ENCODE results near the gene NOS3. TPM values are rescaled to one million over a fixed set of nuclear protein-coding genes. Genes with fewer than 3 reads are reported as not detected.

NOS3 gene
- total RNA-seq, 1 experiment from 2014 or later = 3.2 TPM

DNA sequence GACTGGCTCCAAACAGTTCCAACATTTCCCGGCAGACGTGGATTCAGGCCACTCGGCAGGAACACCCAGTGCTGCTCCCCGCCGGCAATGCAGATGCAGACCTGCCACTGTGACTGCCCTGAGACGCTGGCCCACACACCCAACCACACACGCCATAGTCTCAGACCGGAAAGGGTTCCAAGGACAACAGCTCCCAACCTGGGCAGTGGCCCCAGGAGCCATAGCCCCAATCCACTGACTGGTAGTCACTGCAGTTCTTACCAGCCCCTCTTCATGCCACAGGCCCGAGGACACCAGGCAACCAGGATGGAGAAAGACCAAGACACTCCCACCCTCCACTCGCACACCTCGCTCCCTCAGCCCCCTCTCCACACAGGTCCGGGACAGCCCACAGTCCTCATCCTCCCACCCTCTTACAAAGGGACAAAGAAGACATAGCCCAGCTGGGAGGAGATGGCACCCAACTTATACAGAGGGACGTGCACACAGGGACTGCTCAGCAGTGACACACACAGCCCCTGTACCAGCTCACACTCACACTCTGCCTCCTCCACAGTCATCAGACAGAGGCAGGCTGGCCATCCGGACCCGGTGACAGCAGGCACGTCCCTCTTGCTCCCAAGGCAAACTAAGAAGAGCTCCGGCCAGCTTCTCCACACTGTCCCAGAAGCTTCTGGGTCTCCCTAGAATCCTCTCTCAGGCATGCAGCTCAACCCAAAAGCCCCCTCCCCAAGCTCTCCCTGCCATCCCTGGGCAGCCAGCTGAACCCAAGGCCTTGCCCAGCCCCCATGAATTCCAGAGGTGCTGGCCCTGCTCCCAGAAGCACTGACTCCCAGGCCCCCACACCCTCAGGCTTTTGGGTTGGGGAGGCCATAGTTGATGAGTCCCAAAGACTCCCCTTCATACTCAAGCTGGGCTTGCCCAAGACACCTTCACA is 37.5 kb upstream of the NOS3 start:
- TF ChIP-seq EZH2 (IDR thresholded peaks at IDR 0.05; ENCODE audit: low read depth) = no peak
- TF ChIP-seq, protein P1, sequence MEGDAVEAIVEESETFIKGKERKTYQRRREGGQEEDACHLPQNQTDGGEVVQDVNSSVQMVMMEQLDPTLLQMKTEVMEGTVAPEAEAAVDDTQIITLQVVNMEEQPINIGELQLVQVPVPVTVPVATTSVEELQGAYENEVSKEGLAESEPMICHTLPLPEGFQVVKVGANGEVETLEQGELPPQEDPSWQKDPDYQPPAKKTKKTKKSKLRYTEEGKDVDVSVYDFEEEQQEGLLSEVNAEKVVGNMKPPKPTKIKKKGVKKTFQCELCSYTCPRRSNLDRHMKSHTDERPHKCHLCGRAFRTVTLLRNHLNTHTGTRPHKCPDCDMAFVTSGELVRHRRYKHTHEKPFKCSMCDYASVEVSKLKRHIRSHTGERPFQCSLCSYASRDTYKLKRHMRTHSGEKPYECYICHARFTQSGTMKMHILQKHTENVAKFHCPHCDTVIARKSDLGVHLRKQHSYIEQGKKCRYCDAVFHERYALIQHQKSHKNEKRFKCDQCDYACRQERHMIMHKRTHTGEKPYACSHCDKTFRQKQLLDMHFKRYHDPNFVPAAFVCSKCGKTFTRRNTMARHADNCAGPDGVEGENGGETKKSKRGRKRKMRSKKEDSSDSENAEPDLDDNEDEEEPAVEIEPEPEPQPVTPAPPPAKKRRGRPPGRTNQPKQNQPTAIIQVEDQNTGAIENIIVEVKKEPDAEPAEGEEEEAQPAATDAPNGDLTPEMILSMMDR (conservative IDR thresholded peaks at IDR 0.05) = no peak
- Histone ChIP-seq H3K36me3 (ENCODE audit: low read depth) (no peaks in the 10 kb centered on the region), H3K4me2 (no peak overlapping the region), H3K9me3 (ENCODE audit: insufficient read depth, low read depth) (no peaks in the 10 kb centered on the region), H3K4me3 (no peak overlapping the region), H3K27me3 (ENCODE audit: insufficient read depth, low read depth) (peaks cover 67% of the 10 kb centered on the region), H4K20me1 (ENCODE audit: insufficient read depth) (no peaks in the 10 kb centered on the region), H3F3A (ENCODE audit: insufficient read depth, low read depth) (no peaks in the 10 kb centered on the region), H3K4me1 (replicated peaks; ENCODE audit: insufficient read depth) (no peaks in the 10 kb centered on the region), H3K27ac (no peak overlapping the region), H3K9me2 (ENCODE audit: insufficient read depth) (no peaks in the 10 kb centered on the region), H2AFZ (no peak overlapping the region), H3K79me2 (ENCODE audit: low read depth) (no peaks in the 10 kb centered on the region)
- intact Hi-C loops (cut with micrococcal nuclease; ENCODE audit: unreplicated experiment) = no loop called here
- ChIA-PET CTCF (no interaction called here), POLR2A (ENCODE audit: unreplicated experiment) (no interaction called here)
- BruUV-seq (replicated peaks) = no TSS peak
- DNase-seq = no peak

DNA sequence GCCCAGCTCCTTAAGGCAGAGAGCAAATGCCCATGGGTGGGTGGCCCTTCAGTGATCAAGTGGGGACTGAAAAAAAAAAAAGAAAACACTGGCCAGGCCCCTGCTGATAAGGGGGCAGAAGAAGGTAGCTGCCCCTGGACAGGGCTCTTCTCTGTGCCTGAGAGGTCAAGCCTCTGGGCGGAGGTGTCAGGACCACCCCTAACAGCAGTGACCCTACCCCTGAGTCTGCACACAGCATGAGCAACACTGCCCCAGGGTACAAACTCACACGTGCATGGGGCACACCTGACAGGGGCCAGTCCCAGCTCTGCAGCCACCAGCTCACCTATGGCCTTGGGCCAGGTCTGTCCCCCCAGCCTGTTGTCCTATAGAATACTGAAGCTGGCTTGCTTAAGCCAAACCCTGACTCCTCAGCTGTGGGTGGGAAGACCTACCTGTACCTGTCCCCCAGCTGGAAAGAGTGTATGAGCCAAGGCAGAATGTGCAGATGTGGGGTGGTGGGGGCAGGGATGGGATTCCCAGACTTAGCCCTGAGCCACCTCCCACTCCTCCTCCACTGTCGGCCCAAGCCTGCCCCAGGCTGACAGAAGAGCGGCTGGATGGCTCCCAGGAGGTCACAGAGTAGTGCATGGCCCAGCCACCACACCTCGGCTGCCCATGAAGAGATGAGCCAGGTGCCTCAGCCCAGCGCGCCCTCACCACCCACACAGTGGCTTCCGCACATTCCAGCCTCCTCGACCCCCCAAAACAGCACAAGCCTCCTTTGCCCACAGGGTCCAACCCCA is 36.4 kb upstream of the NOS3 start:
- H3K27me3 ChIP-seq (ENCODE audit: insufficient read depth, low read depth) = peaks cover 62% of the 10 kb centered on the region
- DNase-seq = no peak
- H3K27ac ChIP-seq = no peak overlapping the region
- H2AFZ ChIP-seq = no peak overlapping the region
- H3K79me2 ChIP-seq (ENCODE audit: low read depth) = no peaks in the 10 kb centered on the region
- H3K4me3 ChIP-seq = no peak overlapping the region
- intact Hi-C loops (cut with micrococcal nuclease; ENCODE audit: unreplicated experiment) = no loop called here
- H3K9me3 ChIP-seq (ENCODE audit: insufficient read depth, low read depth) = no peaks in the 10 kb centered on the region
- TF ChIP-seq, protein P1 (conservative IDR thresholded peaks at IDR 0.05) = no peak
- no peak for TF ChIP-seq EZH2 (IDR thresholded peaks at IDR 0.05; ENCODE audit: low read depth)
- no peaks in the 10 kb centered on the region for H3F3A ChIP-seq (ENCODE audit: insufficient read depth, low read depth)
- no TSS peak for BruUV-seq (replicated peaks)
- no peaks in the 10 kb centered on the region for H3K9me2 ChIP-seq (ENCODE audit: insufficient read depth)
- no peak overlapping the region for H3K4me2 ChIP-seq
- H4K20me1 ChIP-seq (ENCODE audit: insufficient read depth) = no peaks in the 10 kb centered on the region
- no peaks in the 10 kb centered on the region for H3K36me3 ChIP-seq (ENCODE audit: low read depth)
- H3K4me1 ChIP-seq (replicated peaks; ENCODE audit: insufficient read depth) = no peaks in the 10 kb centered on the region
- ChIA-PET CTCF (no interaction called here), POLR2A (ENCODE audit: unreplicated experiment) (no interaction called here)

DNA sequence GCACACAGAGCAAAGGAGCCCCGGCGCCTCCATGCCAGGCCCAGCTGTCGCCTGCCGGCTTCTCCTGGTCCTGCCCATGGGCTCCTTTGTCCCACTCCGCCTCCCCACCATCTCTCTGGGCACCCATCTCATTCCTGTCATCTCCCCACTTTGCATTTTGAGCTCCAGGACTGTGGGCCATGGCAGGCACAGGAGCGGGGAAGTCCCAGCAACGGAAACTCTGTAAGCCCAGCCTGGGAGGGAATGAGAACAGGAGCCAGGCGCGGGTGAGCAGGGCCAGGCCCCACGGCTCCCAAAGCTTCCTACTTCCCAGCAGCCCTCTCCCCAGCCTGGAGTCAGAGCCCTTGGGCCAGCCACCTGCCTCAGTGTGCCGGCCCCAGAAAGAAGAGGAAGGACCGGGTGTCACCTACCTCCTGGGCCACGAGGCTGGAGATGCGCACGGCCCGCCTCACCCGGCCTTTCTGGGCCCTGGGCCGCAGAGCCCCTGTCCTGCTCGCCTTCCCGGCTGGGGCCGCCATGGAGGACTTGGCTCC is 35.8 kb upstream of the NOS3 start:
- intact Hi-C loops (cut with micrococcal nuclease; ENCODE audit: unreplicated experiment) = no loop called here
- no TSS peak for BruUV-seq (replicated peaks)
- H3K4me3 ChIP-seq = no peak overlapping the region
- no peaks in the 10 kb centered on the region for H3F3A ChIP-seq (ENCODE audit: insufficient read depth, low read depth)
- no peaks in the 10 kb centered on the region for H3K79me2 ChIP-seq (ENCODE audit: low read depth)
- no peak overlapping the region for H3K27ac ChIP-seq
- H4K20me1 ChIP-seq (ENCODE audit: insufficient read depth) = no peaks in the 10 kb centered on the region
- POLR2A ChIA-PET (ENCODE audit: unreplicated experiment) = no interaction called here
- no peak for DNase-seq
- peaks cover 61% of the 10 kb centered on the region for H3K27me3 ChIP-seq (ENCODE audit: insufficient read depth, low read depth)
- no peaks in the 10 kb centered on the region for H3K36me3 ChIP-seq (ENCODE audit: low read depth)
- TF ChIP-seq, protein P1 (conservative IDR thresholded peaks at IDR 0.05) = no peak
- no peak for TF ChIP-seq EZH2 (IDR thresholded peaks at IDR 0.05; ENCODE audit: low read depth)
- H2AFZ ChIP-seq = no peak overlapping the region
- H3K9me2 ChIP-seq (ENCODE audit: insufficient read depth) = no peaks in the 10 kb centered on the region
- H3K4me1 ChIP-seq (replicated peaks; ENCODE audit: insufficient read depth) = no peaks in the 10 kb centered on the region
- CTCF ChIA-PET = no interaction called here
- H3K4me2 ChIP-seq = no peak overlapping the region
- no peaks in the 10 kb centered on the region for H3K9me3 ChIP-seq (ENCODE audit: insufficient read depth, low read depth)

Measured in PC-9 (cell line).